Measurements from ENCODE around the gene PIGH. TPM values are rescaled to one million over a fixed set of nuclear protein-coding genes. Genes with fewer than 3 reads are reported as not detected.

Gene PIGH
- total RNA-seq, 1 donor from 2014 or later, result 16.3 TPM

- peak; percentile 23 for ATAC-seq
- no peak for DNase-seq (ENCODE audit: low spot score)
Observed at GRCh38 chr14:67576216-67576955, 23.7 kb downstream of the PIGH start.

- DNase-seq (ENCODE audit: low spot score) (no peak), ATAC-seq (no peak)
Observed at GRCh38 chr14:67575684-67576083, 24.4 kb downstream of the PIGH start.

- ATAC-seq (no peak), DNase-seq (ENCODE audit: low spot score) (no peak)
Observed at GRCh38 chr14:67574806-67575205, 25.3 kb downstream of the PIGH start.

DNA sequence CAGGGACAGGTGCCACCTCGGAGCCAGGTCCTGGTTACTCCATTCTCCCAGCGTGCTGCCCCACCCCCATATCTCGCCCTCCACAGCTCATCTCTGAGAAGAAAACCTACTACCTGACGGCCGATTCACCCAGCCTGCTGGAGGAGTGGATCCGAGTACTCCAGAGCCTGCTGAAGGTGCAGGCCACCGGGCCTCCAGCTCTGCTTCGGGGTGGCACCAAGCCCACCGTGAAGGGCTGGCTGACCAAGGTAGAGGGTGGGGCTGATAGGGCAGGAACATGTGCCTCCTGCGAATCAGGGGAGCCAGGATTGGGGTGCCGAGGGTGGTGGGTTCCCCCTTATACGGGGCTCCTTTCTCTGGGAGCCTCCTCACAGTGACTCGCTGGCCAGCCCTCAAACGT is 25.9 kb downstream of the PIGH start:
- ATAC-seq (no peak), DNase-seq (ENCODE audit: low spot score) (no peak)

DNA sequence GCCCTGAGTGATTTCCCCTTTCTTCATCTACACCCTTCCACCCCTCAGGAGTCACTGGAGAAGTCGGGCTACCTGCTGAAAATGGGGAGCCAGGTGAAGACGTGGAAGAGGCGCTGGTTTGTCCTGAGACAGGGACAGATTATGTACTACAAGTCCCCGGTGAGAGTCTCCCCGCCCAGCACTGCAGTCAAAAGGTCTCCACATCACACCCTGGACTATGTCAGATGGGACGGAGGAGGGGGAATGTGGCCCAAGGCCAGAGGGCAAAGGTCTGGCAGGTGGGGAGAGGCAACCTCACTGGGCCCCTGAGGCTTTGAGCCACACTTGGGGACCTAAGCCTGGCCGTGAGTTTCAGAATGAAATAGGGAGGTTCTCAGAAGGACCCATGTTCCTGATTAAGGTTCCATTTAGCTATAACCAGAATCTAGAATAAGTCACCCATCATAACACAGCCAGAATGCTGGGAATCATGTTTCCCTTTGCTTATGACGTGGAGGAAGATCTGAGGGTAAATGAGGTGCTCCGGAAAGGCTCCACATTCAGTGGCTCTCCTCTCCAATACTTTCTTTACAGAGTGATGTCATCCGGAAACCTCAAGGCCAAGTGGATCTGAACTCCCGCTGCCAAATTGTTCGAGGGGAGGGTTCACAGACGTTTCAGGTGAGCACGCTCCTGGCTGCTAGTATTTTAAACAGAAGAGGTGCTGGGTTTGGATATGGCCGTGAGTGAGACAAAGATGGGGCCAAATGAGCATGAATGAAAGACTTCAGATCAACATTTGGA is 26.6 kb downstream of the PIGH start:
- DNase-seq (ENCODE audit: low spot score), result no peak

DNA sequence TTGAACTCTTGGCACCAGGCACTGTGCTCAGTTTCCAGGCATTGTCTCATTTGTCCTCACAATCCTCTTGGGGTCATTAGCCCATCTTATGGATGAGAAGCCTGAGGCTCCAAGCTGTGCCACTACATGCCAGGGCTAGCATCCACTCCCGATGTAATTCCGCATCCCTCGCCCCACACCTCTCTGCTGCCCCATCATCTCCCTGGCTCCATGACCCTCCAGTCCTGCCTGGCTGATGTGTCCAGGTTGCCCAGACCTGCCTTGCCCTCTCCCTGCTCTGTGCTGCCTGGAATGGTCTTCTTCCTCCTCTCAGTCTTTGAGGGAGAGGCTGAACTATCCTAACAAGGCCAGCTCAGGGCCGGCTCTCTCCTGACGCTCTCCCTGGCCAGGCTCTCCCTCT is 27.5 kb downstream of the PIGH start:
- DNase-seq (ENCODE audit: low spot score), result no peak
- no peak for ATAC-seq

More for the DNA sequence above, 26.6 kb downstream of the PIGH start:
- no peak for ATAC-seq

DNA sequence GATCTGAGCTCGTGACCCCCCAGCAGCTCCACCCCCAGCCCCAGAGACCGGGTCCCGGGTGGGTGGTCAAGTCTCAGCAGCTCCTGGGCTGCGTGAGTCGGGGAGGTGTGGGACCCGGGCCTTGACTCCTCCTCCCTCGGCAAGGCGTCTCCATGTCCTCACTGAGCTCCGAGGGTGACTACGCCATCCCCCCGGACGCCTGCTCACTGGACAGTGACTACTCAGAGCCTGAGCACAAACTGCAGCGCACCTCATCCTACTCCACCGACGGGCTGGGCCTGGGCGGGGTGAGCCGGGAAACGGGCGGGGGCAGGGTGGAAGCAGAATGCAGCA is 28.1 kb downstream of the PIGH start:
- ATAC-seq (no peak), DNase-seq (ENCODE audit: low spot score) (no peak)

GRCh38 chr14:67571275-67571990 is 28.6 kb downstream of the PIGH start:
- DNase-seq (ENCODE audit: low spot score) (peak; percentile 60), ATAC-seq (peak; percentile 90)

- DNase-seq (ENCODE audit: low spot score) (no peak), ATAC-seq (no peak)
Observed at GRCh38 chr14:67570453-67570852, 29.6 kb downstream of the PIGH start.

GRCh38 chr14:67569651-67570290 is 30.3 kb downstream of the PIGH start:
- no peak for DNase-seq (ENCODE audit: low spot score)
- no peak for ATAC-seq

- DNase-seq (ENCODE audit: low spot score) (no peak), ATAC-seq (no peak)
Observed at GRCh38 chr14:67569011-67569650, 30.9 kb downstream of the PIGH start.

GRCh38 chr14:67567654-67568053 is 32.4 kb downstream of the PIGH start:
- no peak for DNase-seq (ENCODE audit: low spot score)
- no peak for ATAC-seq

GRCh38 chr14:67566908-67567307 is 33.2 kb downstream of the PIGH start:
- DNase-seq (ENCODE audit: low spot score) (no peak), ATAC-seq (no peak)

- DNase-seq (ENCODE audit: low spot score) (no peak), ATAC-seq (no peak)
Observed at GRCh38 chr14:67564236-67564635, 35.8 kb downstream of the PIGH start.

- ATAC-seq (no peak), DNase-seq (ENCODE audit: low spot score) (no peak)
Observed at GRCh38 chr14:67562776-67563150, 37.3 kb downstream of the PIGH start.

- ATAC-seq (no peak), DNase-seq (ENCODE audit: low spot score) (no peak)
Observed at GRCh38 chr14:67562025-67562775, 37.9 kb downstream of the PIGH start.

DNA sequence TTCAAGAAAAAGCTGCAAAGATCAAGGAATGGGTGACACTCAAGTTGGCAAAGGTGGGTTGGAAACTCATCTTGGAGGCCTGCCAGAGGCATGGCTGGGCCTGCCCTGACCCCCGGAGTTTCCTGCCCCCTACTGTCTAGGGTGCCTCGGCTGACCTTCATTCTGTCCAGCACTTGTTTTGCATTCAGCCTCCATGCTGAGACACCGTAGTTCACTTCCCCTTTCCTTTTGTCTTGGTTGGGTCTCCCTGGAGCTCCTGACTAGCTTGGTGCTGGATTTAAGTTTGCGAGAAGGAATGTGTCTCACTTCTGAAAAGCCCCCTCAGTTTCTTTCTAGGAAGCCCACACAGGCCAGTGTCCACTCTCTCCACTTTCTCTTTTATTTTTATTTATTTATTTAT is 40.4 kb downstream of the PIGH start:
- ATAC-seq (no peak), DNase-seq (ENCODE audit: low spot score) (no peak)

GRCh38 chr14:67557656-67558055 is 42.4 kb downstream of the PIGH start:
- DNase-seq (ENCODE audit: low spot score), result no peak
- ATAC-seq, result no peak

- no peak for ATAC-seq
- DNase-seq (ENCODE audit: low spot score), result no peak
Observed at GRCh38 chr14:67557118-67557517, 43.0 kb downstream of the PIGH start.

- no peak for DNase-seq (ENCODE audit: low spot score)
- ATAC-seq, result no peak
Observed at GRCh38 chr14:67556671-67557070, 43.4 kb downstream of the PIGH start.
